ENCODE results near the gene BAZ2B. TPM values are rescaled to one million over a fixed set of nuclear protein-coding genes. Genes with fewer than 3 reads are reported as not detected.
A peak's percentile ranks its signal among the peaks of the same experiment; 100 is the strongest.

BAZ2B gene
- total and polyA plus RNA-seq, 2 of the 13 experiments (the other 11 are each of a cell fraction or from before 2014, with no cell fraction given), result 14.0 to 15.1 TPM

DNA sequence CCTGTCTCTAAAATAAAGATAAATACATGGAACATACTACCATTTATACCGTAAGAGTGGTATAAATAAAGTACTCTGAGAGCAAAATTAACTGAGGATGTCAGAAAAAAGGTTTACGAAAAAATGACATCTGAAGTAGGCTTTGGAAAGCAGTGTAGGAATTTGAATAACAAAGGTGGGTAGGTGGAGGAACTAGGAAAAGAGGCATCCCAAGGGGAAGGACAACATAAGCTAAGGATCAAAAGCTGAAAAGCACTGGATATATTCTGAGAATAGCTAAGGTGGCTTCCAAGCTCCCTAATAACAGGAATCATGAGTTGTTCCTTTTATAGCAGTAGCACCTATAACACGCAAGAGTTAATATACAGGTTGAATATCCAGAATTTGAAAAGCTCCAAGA lies 91.3 kb downstream of the BAZ2B start:
- WGBS (ENCODE audit: low lambda C conversion rate), result 94% methylated on average over 3 of the region's 3 CpGs
- no peak for ATAC-seq
- BruUV-seq (replicated peaks), result no TSS peak

DNA sequence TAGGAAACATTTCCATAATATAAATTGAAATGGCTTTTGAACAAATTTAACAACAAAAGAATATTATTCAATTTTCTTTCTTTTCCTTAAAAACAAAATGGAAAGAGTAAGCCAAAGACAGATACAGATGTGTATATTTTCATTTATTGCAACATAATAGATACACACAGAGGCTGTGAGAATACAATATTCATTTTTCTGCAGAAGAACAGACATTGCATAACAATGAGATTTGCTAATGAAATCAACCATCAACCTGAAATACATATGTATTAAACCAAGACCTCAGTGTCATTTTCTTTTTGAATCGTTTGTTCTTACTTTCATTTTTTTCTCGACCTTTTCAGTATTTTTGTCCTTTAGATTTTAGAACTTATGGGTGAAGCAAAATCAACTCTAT lies 95.1 kb downstream of the BAZ2B start:
- no peaks in the 10 kb centered on the region for H3K9me3 ChIP-seq (ENCODE audit: low read length)
- H3K79me2 ChIP-seq (ENCODE audit: insufficient read depth, low read length), result no peaks in the 10 kb centered on the region
- H3K36me3 ChIP-seq (replicated peaks in 1 of 2; ENCODE audit: control insufficient read depth in 1 of 2, insufficient read depth in 2 of 2, low read length in 2 of 2), result no peaks in the 10 kb centered on the region
- no peak overlapping the region for H3K27ac ChIP-seq (ENCODE audit: extremely low read length, insufficient read depth, low read length)
- no TSS peak for BruUV-seq (replicated peaks)
- FAIRE-seq, result no peak
- no peak overlapping the region for H2AFZ ChIP-seq (ENCODE audit: low read length)
- no peak overlapping the region for H3K4me3 ChIP-seq (replicated peaks in 1 of 3; ENCODE audit: insufficient read depth in 1 of 3, low read depth in 2 of 3, low read length in 3 of 3)
- H4K20me1 ChIP-seq (ENCODE audit: insufficient read depth, low read length), result no peaks in the 10 kb centered on the region
- WGBS (ENCODE audit: low lambda C conversion rate), result 52% methylated on average over 2 of the region's 2 CpGs
- POLR2A ChIA-PET, result no interaction called here
- DNase-seq (ENCODE audit: low spot score), result no peak
- H3K4me1 ChIP-seq (ENCODE audit: insufficient read depth, low read length), result peaks cover 5% of the 10 kb centered on the region
- H3K27me3 ChIP-seq (ENCODE audit: control insufficient read depth in 1 of 2, insufficient read depth in 2 of 2, low read length in 2 of 2), result no peaks in the 10 kb centered on the region
- in situ Hi-C loops (cut with HindIII; ENCODE audit: extremely low pct_ligation_motif_present, low pct_unique_long_range_greater_than_20kb), result no loop called here
- no peak overlapping the region for H3K9ac ChIP-seq (ENCODE audit: insufficient read depth, low read depth, low read length)
- CTCF ChIA-PET (ENCODE audit: low intra/inter-chr PET ratio, low total read pairs), result no interaction called here
- ATAC-seq, result no peak
- TF ChIP-seq ZSCAN20 (CRISPR knock-in tag; IDR thresholded peaks at IDR 0.05; ENCODE audit: borderline replicate concordance) (no peak), CEBPG (CRISPR knock-in tag; IDR thresholded peaks at IDR 0.05) (0 out of 2 replicates have a peak, but pooled peaks have one; percentile 4), CEBPB (IDR thresholded peaks at IDR 0.05; ENCODE audit: borderline replicate concordance, low read depth, low read length) (peak; percentile 75)
- no peak overlapping the region for H3K4me2 ChIP-seq (ENCODE audit: low read depth, low read length)
- intact Hi-C loops (cut with micrococcal nuclease; ENCODE audit: unreplicated experiment), result no loop called here

More for the DNA sequence above, 91.3 kb downstream of the BAZ2B start:
- Histone ChIP-seq H3K4me1 (ENCODE audit: insufficient read depth, low read length) (no peaks in the 10 kb centered on the region), H3K4me2 (ENCODE audit: low read depth, low read length) (no peak overlapping the region), H3K79me2 (ENCODE audit: insufficient read depth, low read length) (no peaks in the 10 kb centered on the region), H3K36me3 (replicated peaks in 1 of 2; ENCODE audit: control insufficient read depth in 1 of 2, insufficient read depth in 2 of 2, low read length in 2 of 2) (no peaks in the 10 kb centered on the region), H3K27me3 (ENCODE audit: control insufficient read depth in 1 of 2, insufficient read depth in 2 of 2, low read length in 2 of 2) (no peaks in the 10 kb centered on the region), H3K9me3 (ENCODE audit: low read length) (no peaks in the 10 kb centered on the region), H2AFZ (ENCODE audit: low read length) (no peak overlapping the region), H3K9ac (ENCODE audit: insufficient read depth, low read depth, low read length) (no peak overlapping the region), H3K4me3 (replicated peaks in 1 of 3; ENCODE audit: insufficient read depth in 1 of 3, low read depth in 2 of 3, low read length in 3 of 3) (no peak overlapping the region), H3K27ac (ENCODE audit: extremely low read length, insufficient read depth, low read length) (no peak overlapping the region), H4K20me1 (ENCODE audit: insufficient read depth, low read length) (no peaks in the 10 kb centered on the region)
- intact Hi-C loops (cut with micrococcal nuclease; ENCODE audit: unreplicated experiment) (no loop called here), in situ Hi-C loops (cut with HindIII; ENCODE audit: extremely low pct_ligation_motif_present, low pct_unique_long_range_greater_than_20kb) (no loop called here)
- TF ChIP-seq TCF7L2 (IDR thresholded peaks at IDR 0.05; ENCODE audit: low read depth, low read length), result no peak
- no peak for TF ChIP-seq EEA1 (CRISPR knock-in tag; IDR thresholded peaks at IDR 0.05; ENCODE audit: borderline replicate concordance)
- no peak for TF ChIP-seq KAT2B (IDR thresholded peaks at IDR 0.05; ENCODE audit: borderline replicate concordance, low read depth, low read length)
- no peak for TF ChIP-seq ZNF747 (CRISPR knock-in tag; IDR thresholded peaks at IDR 0.05; ENCODE audit: borderline replicate concordance)
- no peak for TF ChIP-seq GZF1 (CRISPR knock-in tag; IDR thresholded peaks at IDR 0.05)
- TF ChIP-seq, protein P1, sequence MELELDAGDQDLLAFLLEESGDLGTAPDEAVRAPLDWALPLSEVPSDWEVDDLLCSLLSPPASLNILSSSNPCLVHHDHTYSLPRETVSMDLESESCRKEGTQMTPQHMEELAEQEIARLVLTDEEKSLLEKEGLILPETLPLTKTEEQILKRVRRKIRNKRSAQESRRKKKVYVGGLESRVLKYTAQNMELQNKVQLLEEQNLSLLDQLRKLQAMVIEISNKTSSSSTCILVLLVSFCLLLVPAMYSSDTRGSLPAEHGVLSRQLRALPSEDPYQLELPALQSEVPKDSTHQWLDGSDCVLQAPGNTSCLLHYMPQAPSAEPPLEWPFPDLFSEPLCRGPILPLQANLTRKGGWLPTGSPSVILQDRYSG (CRISPR knock-in tag; IDR thresholded peaks at IDR 0.05), result no peak
- no peak for TF ChIP-seq SRSF9 (IDR thresholded peaks at IDR 0.05; ENCODE audit: borderline replicate concordance, insufficient read depth, low read depth, low read length, poor library complexity, severe bottlenecking)
- DNase-seq (ENCODE audit: low spot score) (no peak), FAIRE-seq (no peak)
- POLR2A ChIA-PET, result interaction anchor here (1.3 kb wide), 1 partner anchor 90 kb away, joined by 3 read pairs; no protein-coding TSS in a partner anchor
- CTCF ChIA-PET (ENCODE audit: low intra/inter-chr PET ratio, low total read pairs), result no interaction called here
